ENCODE measurements around the gene SEMA6D.

DNA sequence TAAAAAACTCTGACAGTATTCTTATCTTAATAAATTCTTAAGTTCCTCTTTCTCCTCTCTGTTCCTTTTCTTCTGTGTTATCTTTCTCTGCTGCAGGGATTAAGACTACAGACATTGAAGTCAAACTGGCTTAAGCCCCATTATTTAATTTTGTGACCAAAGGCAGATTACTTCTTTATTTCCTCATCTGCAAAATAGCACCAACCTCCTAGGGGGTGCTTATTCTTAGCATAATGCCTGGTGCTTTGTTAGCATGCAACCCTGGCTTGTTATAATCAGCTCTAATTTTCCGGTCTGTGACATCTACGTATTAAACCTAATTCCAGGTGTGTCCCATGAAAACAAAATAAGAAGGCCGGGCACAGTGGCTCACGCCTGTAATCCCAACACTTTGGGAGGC lies 23.8 kb downstream of the SEMA6D start:
- TF ChIP-seq, protein P1, sequence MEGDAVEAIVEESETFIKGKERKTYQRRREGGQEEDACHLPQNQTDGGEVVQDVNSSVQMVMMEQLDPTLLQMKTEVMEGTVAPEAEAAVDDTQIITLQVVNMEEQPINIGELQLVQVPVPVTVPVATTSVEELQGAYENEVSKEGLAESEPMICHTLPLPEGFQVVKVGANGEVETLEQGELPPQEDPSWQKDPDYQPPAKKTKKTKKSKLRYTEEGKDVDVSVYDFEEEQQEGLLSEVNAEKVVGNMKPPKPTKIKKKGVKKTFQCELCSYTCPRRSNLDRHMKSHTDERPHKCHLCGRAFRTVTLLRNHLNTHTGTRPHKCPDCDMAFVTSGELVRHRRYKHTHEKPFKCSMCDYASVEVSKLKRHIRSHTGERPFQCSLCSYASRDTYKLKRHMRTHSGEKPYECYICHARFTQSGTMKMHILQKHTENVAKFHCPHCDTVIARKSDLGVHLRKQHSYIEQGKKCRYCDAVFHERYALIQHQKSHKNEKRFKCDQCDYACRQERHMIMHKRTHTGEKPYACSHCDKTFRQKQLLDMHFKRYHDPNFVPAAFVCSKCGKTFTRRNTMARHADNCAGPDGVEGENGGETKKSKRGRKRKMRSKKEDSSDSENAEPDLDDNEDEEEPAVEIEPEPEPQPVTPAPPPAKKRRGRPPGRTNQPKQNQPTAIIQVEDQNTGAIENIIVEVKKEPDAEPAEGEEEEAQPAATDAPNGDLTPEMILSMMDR (IDR thresholded peaks at IDR 0.05): no peak
- no peak for TF ChIP-seq POLR2A (IDR thresholded peaks at IDR 0.05)
